CD1c-positive myeloid dendritic cell (primary cell): ENCODE data around the gene SLC43A1.
A peak's percentile ranks its signal among the peaks of the same experiment; 100 is the strongest.
"Not testable (repeated sequence)": the region's sequence is repeated elsewhere in the genome, so short reads cannot be mapped to it uniquely, and the experiment has no call there.

Experiments
- DNase-seq: peaks from one replicate; pipeline ENCODE4 v3.0.0-alpha.2; 2016; ENCODE audit errors: extremely low spot score

SLC43A1 gene

GRCh38 chr11:57460758-57461749 lies 54.4 kb downstream of the SLC43A1 start:
- no peak for DNase-seq

GRCh38 chr11:57460022-57460757 lies 55.3 kb downstream of the SLC43A1 start, which contains the start of gene RTN4RL2:
Gene RTN4RL2 (plus strand): TSS chr11:57460528. CDS start chr11:57460866, 338 bp downstream.
- peak; percentile 50 for DNase-seq

GRCh38 chr11:57459164-57460021 lies 56.1 kb downstream of the SLC43A1 start:
- no peak for DNase-seq

GRCh38 chr11:57458410-57459163 lies 56.9 kb downstream of the SLC43A1 start:
- DNase-seq, result peak; percentile 50

- no peak for DNase-seq
Observed at GRCh38 chr11:57458060-57458409, 57.5 kb downstream of the SLC43A1 start.

- no peak for DNase-seq
Observed at GRCh38 chr11:57457643-57458023, 57.9 kb downstream of the SLC43A1 start.

GRCh38 chr11:57456960-57457642 lies 58.4 kb downstream of the SLC43A1 start:
- DNase-seq, result peak; percentile 90

GRCh38 chr11:57453543-57454177 lies 61.8 kb downstream of the SLC43A1 start:
- no peak for DNase-seq

- DNase-seq, result no peak
Observed at GRCh38 chr11:57446055-57446454, 69.4 kb downstream of the SLC43A1 start.

- DNase-seq, result not testable (repeated sequence)
Observed at GRCh38 chr11:57445122-57445394, 70.4 kb downstream of the SLC43A1 start.

- peak; percentile 65 for DNase-seq
Observed at GRCh38 chr11:57444362-57445121, 71.0 kb downstream of the SLC43A1 start.

- no peak for DNase-seq
Observed at GRCh38 chr11:57440744-57441414, 74.6 kb downstream of the SLC43A1 start.

- no peak for DNase-seq
Observed at GRCh38 chr11:57439786-57440185, 75.7 kb downstream of the SLC43A1 start.

GRCh38 chr11:57438345-57439285 lies 76.9 kb downstream of the SLC43A1 start:
- no peak for DNase-seq

GRCh38 chr11:57436031-57436430 lies 79.5 kb downstream of the SLC43A1 start:
- no peak for DNase-seq

GRCh38 chr11:57434640-57435546 lies 80.6 kb downstream of the SLC43A1 start:
- peak; percentile 86 for DNase-seq
